ENCODE data around the gene FTCDNL1. TPM values are rescaled to one million over a fixed set of nuclear protein-coding genes. Genes with fewer than 3 reads are reported as not detected.

Gene FTCDNL1
- total and polyA plus RNA-seq, 9 of the 15 experiments (the other 6 are each of a cell fraction or from before 2014, with no cell fraction given), result 0.13 to 0.58 (median 0.32) TPM

DNA sequence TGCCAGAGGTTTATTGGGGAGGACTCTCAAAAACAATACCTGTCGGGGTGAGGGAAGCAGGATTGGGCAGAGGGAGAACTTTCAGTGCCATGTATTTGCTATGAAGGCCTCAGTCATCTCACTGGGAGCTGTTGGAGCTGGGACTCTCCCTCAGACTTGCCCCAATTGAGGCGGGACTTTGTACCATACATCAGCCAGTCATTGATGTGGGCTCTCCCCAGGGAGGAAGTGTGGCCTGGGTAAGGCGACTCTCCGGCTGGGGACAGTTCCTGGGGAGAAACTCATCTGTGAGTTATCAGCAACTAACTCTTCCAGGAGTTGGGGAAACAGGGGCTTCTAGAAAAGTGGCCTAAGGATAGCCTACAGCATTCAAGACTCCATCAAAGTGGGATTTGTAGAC lies 66.5 kb downstream of the FTCDNL1 start:
- FAIRE-seq, result no peak
- no TSS peak for BruUV-seq (replicated peaks)
- Histone ChIP-seq H2AFZ (ENCODE audit: low read depth, low read length) (no peak overlapping the region), H3K4me2 (ENCODE audit: insufficient read depth, low read length) (no peak overlapping the region), H3K27me3 (ENCODE audit: control insufficient read depth in 2 of 2, insufficient read depth in 2 of 2, low read length in 2 of 2) (no peaks in the 10 kb centered on the region), H3K4me3 (no peak overlapping the region), H4K20me1 (replicated peaks; ENCODE audit: control insufficient read depth, insufficient read depth, low read length) (no peaks in the 10 kb centered on the region), H3K27ac (ENCODE audit: extremely low read depth, low read depth, low read length) (no peak overlapping the region), H3K9ac (ENCODE audit: insufficient read depth in 1 of 2, low read depth in 2 of 2, low read length in 2 of 2) (no peak overlapping the region), H3K4me1 (replicated peaks in 1 of 2; ENCODE audit: control insufficient read depth in 2 of 2, insufficient read depth in 2 of 2, low read length in 2 of 2) (no peaks in the 10 kb centered on the region), H3K79me2 (ENCODE audit: control insufficient read depth, insufficient read depth, low read length) (no peaks in the 10 kb centered on the region), H3K9me3 (replicated peaks; ENCODE audit: control insufficient read depth, insufficient read depth, low read depth, low read length) (no peaks in the 10 kb centered on the region), H3K36me3 (ENCODE audit: control insufficient read depth, insufficient read depth, low read length) (no peaks in the 10 kb centered on the region), H3K9me1 (ENCODE audit: control insufficient read depth, insufficient read depth, low read length) (no peaks in the 10 kb centered on the region)
- TF ChIP-seq ZNF431 (CRISPR knock-in tag; IDR thresholded peaks at IDR 0.05), result no peak
- TF ChIP-seq, protein P1, sequence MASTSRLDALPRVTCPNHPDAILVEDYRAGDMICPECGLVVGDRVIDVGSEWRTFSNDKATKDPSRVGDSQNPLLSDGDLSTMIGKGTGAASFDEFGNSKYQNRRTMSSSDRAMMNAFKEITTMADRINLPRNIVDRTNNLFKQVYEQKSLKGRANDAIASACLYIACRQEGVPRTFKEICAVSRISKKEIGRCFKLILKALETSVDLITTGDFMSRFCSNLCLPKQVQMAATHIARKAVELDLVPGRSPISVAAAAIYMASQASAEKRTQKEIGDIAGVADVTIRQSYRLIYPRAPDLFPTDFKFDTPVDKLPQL (IDR thresholded peaks at IDR 0.05; ENCODE audit: extremely low read depth, insufficient read length), result no peak
- no peak for TF ChIP-seq FOXK2 (conservative IDR thresholded peaks at IDR 0.05 in 1 of 2, IDR thresholded peaks at IDR 0.05 in 1 of 2; ENCODE audit: low read depth in 2 of 2)
- no peak for TF ChIP-seq KLF10 (CRISPR knock-in tag; IDR thresholded peaks at IDR 0.05)
- no peak for TF ChIP-seq GTF2A2 (tag; IDR thresholded peaks at IDR 0.05)
- no peak for TF ChIP-seq TEAD1 (CRISPR knock-in tag; IDR thresholded peaks at IDR 0.05)
- no peak for TF ChIP-seq COPS2 (conservative IDR thresholded peaks at IDR 0.05)
- no peak for TF ChIP-seq JUN (IDR thresholded peaks at IDR 0.05; ENCODE audit: borderline replicate concordance, low read depth, low read length)
- no peak for TF ChIP-seq JUN (CRISPR knock-in tag; IDR thresholded peaks at IDR 0.05; ENCODE audit: borderline replicate concordance)
- TF ChIP-seq RBM34 (IDR thresholded peaks at IDR 0.05; ENCODE audit: borderline replicate concordance, insufficient read depth, low read length), result no peak
- TF ChIP-seq, protein P2, sequence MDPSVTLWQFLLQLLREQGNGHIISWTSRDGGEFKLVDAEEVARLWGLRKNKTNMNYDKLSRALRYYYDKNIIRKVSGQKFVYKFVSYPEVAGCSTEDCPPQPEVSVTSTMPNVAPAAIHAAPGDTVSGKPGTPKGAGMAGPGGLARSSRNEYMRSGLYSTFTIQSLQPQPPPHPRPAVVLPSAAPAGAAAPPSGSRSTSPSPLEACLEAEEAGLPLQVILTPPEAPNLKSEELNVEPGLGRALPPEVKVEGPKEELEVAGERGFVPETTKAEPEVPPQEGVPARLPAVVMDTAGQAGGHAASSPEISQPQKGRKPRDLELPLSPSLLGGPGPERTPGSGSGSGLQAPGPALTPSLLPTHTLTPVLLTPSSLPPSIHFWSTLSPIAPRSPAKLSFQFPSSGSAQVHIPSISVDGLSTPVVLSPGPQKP (CRISPR knock-in tag; IDR thresholded peaks at IDR 0.05), result no peak
- TF ChIP-seq ERF (CRISPR knock-in tag; IDR thresholded peaks at IDR 0.05), result no peak
- TF ChIP-seq, protein P3, sequence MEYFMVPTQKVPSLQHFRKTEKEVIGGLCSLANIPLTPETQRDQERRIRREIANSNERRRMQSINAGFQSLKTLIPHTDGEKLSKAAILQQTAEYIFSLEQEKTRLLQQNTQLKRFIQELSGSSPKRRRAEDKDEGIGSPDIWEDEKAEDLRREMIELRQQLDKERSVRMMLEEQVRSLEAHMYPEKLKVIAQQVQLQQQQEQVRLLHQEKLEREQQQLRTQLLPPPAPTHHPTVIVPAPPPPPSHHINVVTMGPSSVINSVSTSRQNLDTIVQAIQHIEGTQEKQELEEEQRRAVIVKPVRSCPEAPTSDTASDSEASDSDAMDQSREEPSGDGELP (CRISPR knock-in tag; IDR thresholded peaks at IDR 0.05; ENCODE audit: borderline replicate concordance), result no peak
- TF ChIP-seq TCFL5 (CRISPR knock-in tag; conservative IDR thresholded peaks at IDR 0.05), result no peak
- TF ChIP-seq, protein P4, sequence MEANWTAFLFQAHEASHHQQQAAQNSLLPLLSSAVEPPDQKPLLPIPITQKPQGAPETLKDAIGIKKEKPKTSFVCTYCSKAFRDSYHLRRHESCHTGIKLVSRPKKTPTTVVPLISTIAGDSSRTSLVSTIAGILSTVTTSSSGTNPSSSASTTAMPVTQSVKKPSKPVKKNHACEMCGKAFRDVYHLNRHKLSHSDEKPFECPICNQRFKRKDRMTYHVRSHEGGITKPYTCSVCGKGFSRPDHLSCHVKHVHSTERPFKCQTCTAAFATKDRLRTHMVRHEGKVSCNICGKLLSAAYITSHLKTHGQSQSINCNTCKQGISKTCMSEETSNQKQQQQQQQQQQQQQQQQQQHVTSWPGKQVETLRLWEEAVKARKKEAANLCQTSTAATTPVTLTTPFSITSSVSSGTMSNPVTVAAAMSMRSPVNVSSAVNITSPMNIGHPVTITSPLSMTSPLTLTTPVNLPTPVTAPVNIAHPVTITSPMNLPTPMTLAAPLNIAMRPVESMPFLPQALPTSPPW (CRISPR knock-in tag; IDR thresholded peaks at IDR 0.05), result no peak
- no peak for DNase-seq (ENCODE audit: extremely low read depth in 1 of 4, low spot score in 3 of 4)
- ChIA-PET POLR2A (no interaction called here), CTCF (ENCODE audit: low intra/inter-chr PET ratio) (no interaction called here)
- in situ Hi-C loops (cut with MboI) (no loop called here), intact Hi-C loops (cut with micrococcal nuclease) (no loop called here)
- 0% methylated on average over 4 of the region's 4 CpGs for WGBS (ENCODE audit: insufficient coverage, low coverage, missing lambda C conversion rate)
- no peak for ATAC-seq

All from K562 (cell line).